ENCODE results near the gene AFG3L2. TPM values are rescaled to one million over a fixed set of nuclear protein-coding genes. Genes with fewer than 3 reads are reported as not detected.

Gene AFG3L2
- total RNA-seq, 4 donors from 2014 or later, result 18.5 to 53.1 (median 33.7) TPM

DNA sequence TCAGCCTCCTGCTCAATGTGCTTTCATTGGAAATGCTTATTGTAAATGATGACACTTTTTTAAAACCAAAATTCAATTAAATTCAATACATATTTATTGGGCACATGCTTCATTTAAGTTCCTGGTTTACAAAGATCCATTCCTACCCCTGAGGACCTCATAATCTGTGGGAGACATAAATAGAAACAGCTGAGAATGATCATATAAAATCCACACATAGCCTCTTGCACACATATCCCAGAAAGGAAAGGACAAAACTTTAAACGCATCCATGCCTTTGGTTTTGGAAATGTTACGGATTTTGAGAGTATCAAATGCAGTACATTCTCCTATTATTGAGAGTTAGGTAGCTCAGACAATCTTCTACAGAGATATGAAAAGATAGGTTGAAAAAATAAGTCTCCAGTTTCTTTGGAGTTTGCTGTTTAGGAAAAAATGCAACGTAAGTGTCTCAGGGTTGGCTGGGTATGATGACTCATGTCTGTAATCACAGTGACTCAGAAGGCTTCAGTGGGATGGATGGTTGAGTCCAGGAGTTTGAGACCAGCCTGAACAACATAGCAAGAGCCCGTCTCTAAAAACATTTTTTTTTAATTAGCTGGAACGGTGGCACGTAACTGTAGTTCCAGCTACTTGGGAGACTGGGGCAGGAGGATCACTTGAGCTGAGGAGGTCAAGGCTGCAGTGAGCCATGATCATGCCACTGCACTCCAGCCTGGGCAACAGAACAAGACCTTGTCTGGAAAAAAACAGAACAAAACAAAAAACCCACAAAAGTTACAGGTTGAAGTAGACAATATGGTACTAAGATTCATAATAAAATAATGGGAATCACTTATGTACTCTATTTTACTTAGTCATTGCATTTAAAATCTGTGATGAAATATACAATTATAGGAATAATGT is 26.8 kb upstream of the AFG3L2 start:
- TF ChIP-seq, protein P1, sequence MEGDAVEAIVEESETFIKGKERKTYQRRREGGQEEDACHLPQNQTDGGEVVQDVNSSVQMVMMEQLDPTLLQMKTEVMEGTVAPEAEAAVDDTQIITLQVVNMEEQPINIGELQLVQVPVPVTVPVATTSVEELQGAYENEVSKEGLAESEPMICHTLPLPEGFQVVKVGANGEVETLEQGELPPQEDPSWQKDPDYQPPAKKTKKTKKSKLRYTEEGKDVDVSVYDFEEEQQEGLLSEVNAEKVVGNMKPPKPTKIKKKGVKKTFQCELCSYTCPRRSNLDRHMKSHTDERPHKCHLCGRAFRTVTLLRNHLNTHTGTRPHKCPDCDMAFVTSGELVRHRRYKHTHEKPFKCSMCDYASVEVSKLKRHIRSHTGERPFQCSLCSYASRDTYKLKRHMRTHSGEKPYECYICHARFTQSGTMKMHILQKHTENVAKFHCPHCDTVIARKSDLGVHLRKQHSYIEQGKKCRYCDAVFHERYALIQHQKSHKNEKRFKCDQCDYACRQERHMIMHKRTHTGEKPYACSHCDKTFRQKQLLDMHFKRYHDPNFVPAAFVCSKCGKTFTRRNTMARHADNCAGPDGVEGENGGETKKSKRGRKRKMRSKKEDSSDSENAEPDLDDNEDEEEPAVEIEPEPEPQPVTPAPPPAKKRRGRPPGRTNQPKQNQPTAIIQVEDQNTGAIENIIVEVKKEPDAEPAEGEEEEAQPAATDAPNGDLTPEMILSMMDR (IDR thresholded peaks at IDR 0.05), result no peak
- TF ChIP-seq POLR2A (IDR thresholded peaks at IDR 0.05), result no peak
- Histone ChIP-seq H3K27me3 (no peaks in the 10 kb centered on the region), H3K4me3 (no peak overlapping the region), H3K36me3 (no peaks in the 10 kb centered on the region), H3K4me1 (no peaks in the 10 kb centered on the region), H3K27ac (no peak overlapping the region), H3K9me3 (no peaks in the 10 kb centered on the region)
- DNase-seq, result no peak
- intact Hi-C loops (cut with DNase I; ENCODE audit: low total_unique reads), result no loop called here

DNA sequence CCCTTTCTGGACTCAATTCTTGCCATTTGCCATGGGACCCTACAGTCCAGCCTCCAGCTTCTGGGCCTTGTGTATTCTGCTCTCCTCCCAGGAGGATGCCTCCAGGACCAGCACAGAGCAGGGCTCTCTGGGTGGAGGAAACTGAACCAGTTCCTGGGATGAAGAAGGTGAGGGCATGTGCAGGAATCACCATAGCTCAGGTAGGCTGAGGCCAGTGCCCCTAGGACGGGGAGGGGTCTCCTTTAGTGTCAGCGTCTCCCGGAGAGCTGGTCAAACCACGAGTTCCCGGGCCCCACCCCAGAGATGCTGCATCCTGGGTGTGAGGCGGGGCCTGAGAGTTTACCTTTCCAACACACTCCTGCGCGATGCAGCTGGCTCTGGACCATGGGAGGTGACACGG is 24.9 kb upstream of the AFG3L2 start:
- no peak for DNase-seq
- Histone ChIP-seq H3K27ac (no peak overlapping the region), H3K4me3 (no peak overlapping the region), H3K27me3 (no peaks in the 10 kb centered on the region), H3K36me3 (no peaks in the 10 kb centered on the region), H3K9me3 (no peaks in the 10 kb centered on the region), H3K4me1 (no peaks in the 10 kb centered on the region)
- intact Hi-C loops (cut with DNase I; ENCODE audit: low total_unique reads), result no loop called here
- no peak for TF ChIP-seq POLR2A (IDR thresholded peaks at IDR 0.05)
- TF ChIP-seq, protein P1 (IDR thresholded peaks at IDR 0.05), result no peak

DNA sequence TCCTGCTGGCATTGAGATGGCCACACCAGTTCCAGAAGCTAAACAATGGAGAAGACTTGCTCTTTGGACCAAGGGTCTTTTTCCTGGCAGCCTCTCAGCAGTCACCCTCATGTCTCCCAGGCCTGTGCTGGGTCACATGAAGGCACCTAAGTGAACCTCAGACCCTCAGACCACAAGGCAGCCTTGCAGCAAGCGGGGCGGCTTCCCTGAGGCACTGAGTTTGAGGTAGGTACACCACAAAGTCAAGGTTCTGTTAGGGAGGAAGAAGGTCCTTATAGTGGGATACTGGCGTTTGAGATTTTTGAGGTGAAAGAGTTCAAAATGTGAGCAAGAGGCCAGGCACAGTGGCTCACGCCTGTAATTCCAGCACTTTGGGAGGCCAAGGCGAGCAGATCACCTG is 22.2 kb upstream of the AFG3L2 start:
- DNase-seq, result no peak
- TF ChIP-seq, protein P1 (IDR thresholded peaks at IDR 0.05), result no peak
- no peak for TF ChIP-seq POLR2A (IDR thresholded peaks at IDR 0.05)
- intact Hi-C loops (cut with DNase I; ENCODE audit: low total_unique reads), result no loop called here

DNA sequence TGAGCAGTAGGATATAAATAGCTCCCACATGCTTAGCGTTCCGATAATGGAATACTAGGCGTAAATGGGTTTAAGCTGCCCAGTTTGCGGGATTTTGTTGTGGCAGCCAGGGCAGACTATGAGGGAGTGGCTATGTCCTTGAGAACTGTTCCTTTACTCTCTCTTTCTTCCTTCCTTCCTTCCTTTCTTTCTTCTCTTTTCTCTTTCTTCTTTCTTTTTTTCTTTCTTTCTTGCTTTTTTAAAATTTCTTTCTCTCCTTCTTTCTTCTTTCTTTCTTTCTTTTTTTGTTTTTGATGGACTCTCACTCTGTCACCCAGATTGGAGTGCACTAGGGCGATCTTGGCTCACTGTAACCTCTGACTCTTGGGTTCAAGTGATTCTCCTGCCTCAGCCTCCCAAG is 21.6 kb upstream of the AFG3L2 start:
- intact Hi-C loops (cut with DNase I; ENCODE audit: low total_unique reads), result no loop called here

More for the DNA sequence above, 22.2 kb upstream of the AFG3L2 start:
- Histone ChIP-seq H3K27me3 (no peaks in the 10 kb centered on the region), H3K9me3 (no peaks in the 10 kb centered on the region), H3K4me3 (no peak overlapping the region), H3K27ac (no peak overlapping the region), H3K4me1 (no peaks in the 10 kb centered on the region), H3K36me3 (no peaks in the 10 kb centered on the region)

DNA sequence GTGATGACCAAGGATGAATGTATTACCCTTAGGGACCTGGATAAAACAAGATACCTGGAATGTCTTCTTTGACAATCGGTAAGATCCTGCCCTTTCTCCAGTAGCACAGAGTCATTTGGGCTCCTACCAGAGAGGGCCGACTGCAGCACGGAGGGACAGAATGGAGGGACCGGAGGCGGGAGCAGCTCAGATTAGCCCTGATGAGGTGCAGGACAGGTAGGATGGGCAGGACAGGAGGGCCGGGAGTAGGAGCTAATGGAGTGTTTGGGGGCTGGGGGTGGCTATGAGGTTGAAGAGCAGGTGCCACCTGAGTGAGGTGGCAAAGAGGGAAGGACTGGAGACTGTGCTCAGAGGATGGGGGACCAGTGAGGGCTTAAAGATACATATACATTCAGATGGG is 20.8 kb upstream of the AFG3L2 start:
- intact Hi-C loops (cut with DNase I; ENCODE audit: low total_unique reads), result no loop called here
- Histone ChIP-seq H3K27ac (no peak overlapping the region), H3K4me1 (no peaks in the 10 kb centered on the region), H3K27me3 (no peaks in the 10 kb centered on the region), H3K36me3 (no peaks in the 10 kb centered on the region), H3K9me3 (no peaks in the 10 kb centered on the region), H3K4me3 (no peak overlapping the region)
- no peak for DNase-seq
- no peak for TF ChIP-seq POLR2A (IDR thresholded peaks at IDR 0.05)
- TF ChIP-seq, protein P1 (IDR thresholded peaks at IDR 0.05), result no peak

More for the DNA sequence above, 21.6 kb upstream of the AFG3L2 start:
- no peaks in the 10 kb centered on the region for H3K9me3 ChIP-seq
- no peaks in the 10 kb centered on the region for H3K27me3 ChIP-seq
- H3K4me3 ChIP-seq, result no peak overlapping the region
- H3K4me1 ChIP-seq, result no peaks in the 10 kb centered on the region
- DNase-seq, result no peak
- H3K36me3 ChIP-seq, result no peaks in the 10 kb centered on the region
- no peak overlapping the region for H3K27ac ChIP-seq
- TF ChIP-seq, protein P1 (IDR thresholded peaks at IDR 0.05), result no peak
- no peak for TF ChIP-seq POLR2A (IDR thresholded peaks at IDR 0.05)
